CD8-positive, alpha-beta memory T cell (primary cell): Measurements from ENCODE around the gene SLF1. TPM values are rescaled to one million over a fixed set of nuclear protein-coding genes. Genes with fewer than 3 reads are reported as not detected.
A peak's percentile ranks its signal among the peaks of the same experiment; 100 is the strongest.

Source experiments
- CTCF ChIA-PET: fragments of 350-600 bp; sonication (Branson Sonifier 250); formaldehyde crosslinking; loops from one replicate; lab custom pipeline; 2021; ENCODE audit warnings: antibody characterized with exemption; lab: Charles Lee
- POLR2A ChIA-PET: fragments of 350-600 bp; sonication (Branson Sonifier 250); formaldehyde crosslinking; loops from one replicate; lab custom pipeline; 2021; ENCODE audit warnings: antibody characterized with exemption; lab: Charles Lee
- DNase-seq, 5 donors: peaks; one replicate each; pipeline versions ENCODE4 v3.0.0 to v3.0.0-alpha.2; 2020 to 2022; ENCODE audit warnings: mixed read lengths in 1 of 5
- H3K27ac ChIP-seq: one replicate; pipeline ENCODE4 v1.7.0; 2013; ENCODE audit warnings: low read depth, mild to moderate bottlenecking, low read length, moderate library complexity
- H3K27me3 ChIP-seq: 2 replicates; pipeline ENCODE4 v1.7.0; 2013; ENCODE audit warnings: low read length, mild to moderate bottlenecking; ENCODE audit not compliant: insufficient read depth, poor library complexity, severe bottlenecking
- H3K36me3 ChIP-seq: 2 replicates; pipeline ENCODE4 v1.7.0; 2013; ENCODE audit warnings: mild to moderate bottlenecking, low read length, moderate library complexity; ENCODE audit not compliant: insufficient read depth
- H3K4me1 ChIP-seq: 2 replicates; pipeline ENCODE4 v1.7.0; 2013; ENCODE audit warnings: mild to moderate bottlenecking, low read length, moderate library complexity; ENCODE audit not compliant: insufficient read depth
- H3K4me3 ChIP-seq: 2 replicates; pipeline ENCODE4 v1.7.0; 2013; ENCODE audit warnings: mild to moderate bottlenecking, low read length
- H3K9me3 ChIP-seq: 2 replicates; pipeline ENCODE4 v1.7.0; 2013; ENCODE audit warnings: mild to moderate bottlenecking, low read length
- H3K27ac Mint-ChIP-seq, 8 donors: one replicate each; pipeline ENCODE4 v1.8.0; 2020 to 2021; ENCODE audit warnings: mixed read lengths in 8 of 8, mild to moderate bottlenecking in 6 of 8, inconsistent platforms in 3 of 8, moderate library complexity in 3 of 8
- H3K27me3 Mint-ChIP-seq, 2 donors: one replicate each; pipeline ENCODE4 v1.8.0; 2020 to 2021; ENCODE audit warnings: mixed read lengths in 2 of 2, mild to moderate bottlenecking in 1 of 2, moderate library complexity in 1 of 2
- H3K36me3 Mint-ChIP-seq, 3 donors: one replicate each; pipeline ENCODE4 v1.8.0; 2020 to 2021; ENCODE audit warnings: mixed read lengths in 3 of 3, inconsistent platforms in 1 of 3, mild to moderate bottlenecking in 1 of 3
- H3K4me1 Mint-ChIP-seq, 3 donors: one replicate each; pipeline ENCODE4 v1.8.0; 2020 to 2021; ENCODE audit warnings: mixed read lengths in 3 of 3, inconsistent platforms in 1 of 3, mild to moderate bottlenecking in 1 of 3
- H3K4me3 Mint-ChIP-seq, 7 donors: one replicate each; pipeline ENCODE4 v1.8.0; 2020 to 2021; ENCODE audit warnings: mixed read lengths in 7 of 7, mild to moderate bottlenecking in 6 of 7, moderate library complexity in 4 of 7, inconsistent platforms in 2 of 7
- H3K9me3 Mint-ChIP-seq, 5 donors: one replicate each; pipeline ENCODE4 v1.8.0; 2020 to 2022; ENCODE audit warnings: mixed read lengths in 5 of 5, mild to moderate bottlenecking in 3 of 5, moderate library complexity in 2 of 5, inconsistent platforms in 1 of 5
- polyA plus RNA-seq: library from polyadenylated mRNA; unstranded; fragments of 300-500 nt; fragmentation: Illumina TruSeq; gene quantifications from one replicate; pipeline ENCODE4 v1.2.3, GENCODE V29; 2021
- total RNA-seq, 2 experiments: library from RNA; stranded (reverse); gene quantifications; one replicate each; pipeline ENCODE4 v1.2.3, GENCODE V29; 2021

The SLF1 gene
- total and polyA plus RNA-seq, 3 experiments from 2014 or later: 12.2 to 14.0 (median 14.0) TPM

- Mint-ChIP-seq H3K27me3 (peaks cover 0 to 1% of the 10 kb centered on the region in 2 donors), H3K36me3 (peaks cover 0 to 71% (median 15%) of the 10 kb centered on the region in 3 donors), H3K4me3 (no peak overlapping the region), H3K9me3 (no peaks in the 10 kb centered on the region), H3K27ac (peak overlapping the region in 3 of 8 donors; percentile 64 to 95 (median 82)), H3K4me1 (peaks cover 0 to 12% (median 7%) of the 10 kb centered on the region in 3 donors)
- Histone ChIP-seq H3K9me3 (no peaks in the 10 kb centered on the region), H3K4me3 (no peak overlapping the region), H3K27me3 (no peaks in the 10 kb centered on the region), H3K36me3 (no peaks in the 10 kb centered on the region), H3K4me1 (no peaks in the 10 kb centered on the region), H3K27ac (no peak overlapping the region)
- no peak for DNase-seq
- CTCF ChIA-PET: no interaction called here
- POLR2A ChIA-PET: no interaction called here
Observed at GRCh38 chr5:94667937-94668336, 49.5 kb downstream of the SLF1 start.

GRCh38 chr5:94670726-94671125, 52.3 kb downstream of the SLF1 start:
- Mint-ChIP-seq H3K36me3 (peaks cover 0 to 61% (median 16%) of the 10 kb centered on the region in 3 donors), H3K4me3 (no peak overlapping the region), H3K27ac (no peak overlapping the region), H3K27me3 (peaks cover 0 to 1% of the 10 kb centered on the region in 2 donors), H3K9me3 (no peaks in the 10 kb centered on the region), H3K4me1 (peaks cover 12 to 30% (median 13%) of the 10 kb centered on the region in 3 donors)
- H3K9me3 ChIP-seq: no peaks in the 10 kb centered on the region
- ChIA-PET POLR2A (no interaction called here), CTCF (no interaction called here)
- no peaks in the 10 kb centered on the region for H3K4me1 ChIP-seq
- H3K36me3 ChIP-seq: no peaks in the 10 kb centered on the region
- H3K27ac ChIP-seq: no peak overlapping the region
- H3K27me3 ChIP-seq: no peaks in the 10 kb centered on the region
- H3K4me3 ChIP-seq: no peak overlapping the region
- no peak for DNase-seq

GRCh38 chr5:94672746-94673145, 54.3 kb downstream of the SLF1 start:
- Histone ChIP-seq H3K4me1 (no peaks in the 10 kb centered on the region), H3K27ac (no peak overlapping the region), H3K27me3 (no peaks in the 10 kb centered on the region), H3K4me3 (no peak overlapping the region), H3K36me3 (no peaks in the 10 kb centered on the region), H3K9me3 (no peaks in the 10 kb centered on the region)
- Mint-ChIP-seq H3K4me1 (peaks cover 12 to 30% (median 13%) of the 10 kb centered on the region in 3 donors), H3K36me3 (peaks cover 0 to 53% (median 19%) of the 10 kb centered on the region in 3 donors), H3K4me3 (no peak overlapping the region), H3K27me3 (no peaks in the 10 kb centered on the region), H3K9me3 (no peaks in the 10 kb centered on the region), H3K27ac (no peak overlapping the region)
- ChIA-PET CTCF (no interaction called here), POLR2A (no interaction called here)
- DNase-seq: no peak

GRCh38 chr5:94674490-94675382, 56.3 kb downstream of the SLF1 start:
- Mint-ChIP-seq H3K36me3 (peaks cover 0 to 48% (median 20%) of the 10 kb centered on the region in 3 donors), H3K4me3 (no peak overlapping the region), H3K27ac (no peak overlapping the region), H3K9me3 (no peaks in the 10 kb centered on the region), H3K4me1 (peaks cover 12 to 31% (median 13%) of the 10 kb centered on the region in 3 donors), H3K27me3 (no peaks in the 10 kb centered on the region)
- H3K27me3 ChIP-seq: no peaks in the 10 kb centered on the region
- no peaks in the 10 kb centered on the region for H3K9me3 ChIP-seq
- no peaks in the 10 kb centered on the region for H3K4me1 ChIP-seq
- no peaks in the 10 kb centered on the region for H3K36me3 ChIP-seq
- DNase-seq: no peak
- H3K4me3 ChIP-seq: no peak overlapping the region
- CTCF ChIA-PET: interaction anchor here (1.4 to 1.6 kb wide), 2 partner anchors 63 to 150 kb away, joined by 3 to 5 read pairs; no protein-coding TSS in a partner anchor
- POLR2A ChIA-PET: no interaction called here
- no peak overlapping the region for H3K27ac ChIP-seq

- Mint-ChIP-seq H3K27ac (peak overlapping the region in 1 of 8 donors; percentile 92), H3K36me3 (peaks cover 0 to 53% (median 22%) of the 10 kb centered on the region in 3 donors), H3K9me3 (no peaks in the 10 kb centered on the region), H3K4me3 (no peak overlapping the region), H3K4me1 (peaks cover 12 to 31% (median 13%) of the 10 kb centered on the region in 3 donors), H3K27me3 (no peaks in the 10 kb centered on the region)
- Histone ChIP-seq H3K27me3 (no peaks in the 10 kb centered on the region), H3K4me1 (no peaks in the 10 kb centered on the region), H3K36me3 (no peaks in the 10 kb centered on the region), H3K4me3 (no peak overlapping the region), H3K9me3 (no peaks in the 10 kb centered on the region), H3K27ac (no peak overlapping the region)
- ChIA-PET POLR2A (no interaction called here), CTCF (interaction anchor here (1.0 kb wide), 1 partner anchor 151 kb away, joined by 3 read pairs; no protein-coding TSS in a partner anchor)
- no peak for DNase-seq
Observed at GRCh38 chr5:94675965-94676618, 57.6 kb downstream of the SLF1 start.

- no peaks in the 10 kb centered on the region for H3K9me3 ChIP-seq
- H3K4me1 ChIP-seq: no peaks in the 10 kb centered on the region
- no peaks in the 10 kb centered on the region for H3K36me3 ChIP-seq
- ChIA-PET POLR2A (no interaction called here), CTCF (no interaction called here)
- no peaks in the 10 kb centered on the region for H3K27me3 Mint-ChIP-seq
- H3K27me3 ChIP-seq: no peaks in the 10 kb centered on the region
- peaks cover 5 to 56% (median 28%) of the 10 kb centered on the region in 3 donors for H3K36me3 Mint-ChIP-seq
- no peaks in the 10 kb centered on the region for H3K9me3 Mint-ChIP-seq
- no peak overlapping the region for H3K4me3 Mint-ChIP-seq
- peaks cover 0 to 14% (median 0%) of the 10 kb centered on the region in 3 donors for H3K4me1 Mint-ChIP-seq
- peak overlapping the region in 1 of 8 donors; percentile 4 for H3K27ac Mint-ChIP-seq
- DNase-seq: no peak
- no peak overlapping the region for H3K27ac ChIP-seq
- H3K4me3 ChIP-seq: no peak overlapping the region
Observed at GRCh38 chr5:94682814-94683520, 64.5 kb downstream of the SLF1 start.

- Histone ChIP-seq H3K4me1 (no peaks in the 10 kb centered on the region), H3K27ac (no peak overlapping the region), H3K27me3 (no peaks in the 10 kb centered on the region), H3K36me3 (peaks cover 11% of the 10 kb centered on the region), H3K4me3 (no peak overlapping the region), H3K9me3 (no peaks in the 10 kb centered on the region)
- ChIA-PET POLR2A (no interaction called here), CTCF (no interaction called here)
- H3K9me3 Mint-ChIP-seq: no peaks in the 10 kb centered on the region
- H3K36me3 Mint-ChIP-seq: peaks cover under 1 to 67% (median 23%) of the 10 kb centered on the region in 3 donors
- H3K27ac Mint-ChIP-seq: peak overlapping the region in 4 of 8 donors; percentile 13 to 58 (median 39)
- H3K4me1 Mint-ChIP-seq: peaks cover 19 to 56% (median 34%) of the 10 kb centered on the region in 3 donors
- H3K27me3 Mint-ChIP-seq: no peaks in the 10 kb centered on the region
- no peak for DNase-seq
- H3K4me3 Mint-ChIP-seq: no peak overlapping the region
Observed at GRCh38 chr5:94689908-94690307, 71.4 kb downstream of the SLF1 start.
